K562 (cell line): ENCODE results near the gene IQUB. TPM values are rescaled to one million over a fixed set of nuclear protein-coding genes. Genes with fewer than 3 reads are reported as not detected.

Experiments
- ATAC-seq: fragments of 200-7000 bp; cut with Tn5 transposase; 3 replicates; pipeline ENCODE4 v1.9.1; 2020; ENCODE audit warnings: moderate library complexity
- BruUV-seq: library from RNA; stranded (reverse); fragments of 400-500 nt; replicated peaks from 2 replicates; lab custom pipeline; 2021; lab: Mats Ljungman, UMichigan
- CTCF ChIA-PET: fragments of 300-600 bp; formaldehyde crosslinking; extraction: SDS; loops from one replicate; lab custom pipeline; 2021; ENCODE audit warnings: low intra/inter-chr PET ratio; lab: Yijun Ruan, JAX
- POLR2A ChIA-PET: fragments of 300-600, 350-650 bp; sonication (Branson Sonifier 250); formaldehyde crosslinking; extraction: SDS; loops from one replicate; lab custom pipeline; 2021; ENCODE audit warnings: antibody characterized with exemption, inconsistent platforms; lab: Yijun Ruan, JAX
- DNase-seq, 4 experiments: peaks; one replicate each; pipeline versions ENCODE4 v3.0.0 to v3.0.0-alpha.2; 2011 to 2018; ENCODE audit warnings: low spot score in 3 of 4, mixed read lengths in 3 of 4; ENCODE audit errors: extremely low read depth in 1 of 4
- FAIRE-seq: peaks from 2 replicates; lab custom pipeline; 2011; peaks lifted over from hg19 to GRCh38; lab: Jason Lieb, UNC
- H2AFZ ChIP-seq: 2 replicates; pipeline ENCODE4 v1.6.0; 2011; ENCODE audit warnings: low read depth, low read length, control low read depth, inconsistent platforms
- H3K27ac ChIP-seq: fragments of 200-600 bp; 3 replicates; pipeline ENCODE4 v1.8.0; 2011; ENCODE audit warnings: low read depth, mild to moderate bottlenecking, control low read depth, inconsistent platforms, low read length, moderate library complexity, mixed read lengths; ENCODE audit errors: extremely low read depth
- H3K27me3 ChIP-seq, 2 experiments: fragments of 300-600 bp in 1 of 2; 2 replicates in 1 of 2; 3 replicates in 1 of 2; pipeline versions ENCODE4 v1.6.0 to v1.8.0; 2011; ENCODE audit warnings: inconsistent platforms in 2 of 2, low read length in 2 of 2, mild to moderate bottlenecking in 1 of 2, mixed read lengths in 1 of 2, moderate library complexity in 1 of 2; ENCODE audit not compliant: control insufficient read depth in 2 of 2, insufficient read depth in 2 of 2
- H3K36me3 ChIP-seq: fragments of 300-600 bp; 3 replicates; pipeline ENCODE4 v1.8.0; 2011; ENCODE audit warnings: mild to moderate bottlenecking, low read length, inconsistent platforms; ENCODE audit not compliant: control insufficient read depth, insufficient read depth
- H3K4me1 ChIP-seq, 2 experiments: fragments of 200-600 bp in 1 of 2; replicated peaks in 1 of 2; 2 replicates in 1 of 2; 3 replicates in 1 of 2; pipeline versions ENCODE4 v1.5.1 to v1.8.0; 2011; ENCODE audit warnings: inconsistent platforms in 2 of 2, low read length in 2 of 2, mild to moderate bottlenecking in 1 of 2, mixed read lengths in 1 of 2, moderate library complexity in 1 of 2; ENCODE audit not compliant: control insufficient read depth in 2 of 2, insufficient read depth in 2 of 2
- H3K4me2 ChIP-seq: 2 replicates; pipeline ENCODE4 v1.6.1; 2011; ENCODE audit warnings: low read length, control low read depth, inconsistent platforms, mixed read lengths; ENCODE audit not compliant: insufficient read depth
- H3K4me3 ChIP-seq: fragments of 200-600 bp; sonication (generic), shearing (Covaris generic); 2 replicates; pipeline ENCODE4 v1.5.1; 2016; ENCODE audit warnings: control low read depth, inconsistent platforms
- H3K79me2 ChIP-seq: fragments of 200-600 bp; 3 replicates; pipeline ENCODE4 v1.8.0; 2011; ENCODE audit warnings: low read length, inconsistent platforms; ENCODE audit not compliant: control insufficient read depth, insufficient read depth
- H3K9ac ChIP-seq, 2 experiments: 2 replicates each; pipeline versions ENCODE4 v1.6.0 to v1.6.1; 2011; ENCODE audit warnings: low read depth in 2 of 2, low read length in 2 of 2, control low read depth in 1 of 2, inconsistent platforms in 1 of 2, mild to moderate bottlenecking in 1 of 2, mixed read lengths in 1 of 2; ENCODE audit not compliant: insufficient read depth in 1 of 2
- H3K9me1 ChIP-seq: one replicate; pipeline ENCODE4 v1.6.0; 2011; ENCODE audit warnings: inconsistent platforms, mild to moderate bottlenecking, low read length, moderate library complexity; ENCODE audit not compliant: control insufficient read depth, insufficient read depth
- H3K9me3 ChIP-seq: replicated peaks from 2 replicates; pipeline ENCODE4 v1.5.1; 2011; ENCODE audit warnings: low read depth, low read length, inconsistent platforms; ENCODE audit not compliant: control insufficient read depth, insufficient read depth
- H4K20me1 ChIP-seq: replicated peaks from 2 replicates; pipeline ENCODE4 v1.6.1; 2011; ENCODE audit warnings: low read length, inconsistent platforms, mixed read lengths; ENCODE audit not compliant: control insufficient read depth, insufficient read depth
- ADNP ChIP-seq: fragments of 200-800 bp; sonication (Bioruptor generic); IDR thresholded peaks from 2 replicates; pipeline ENCODE4 v1.6.1; 2016; ENCODE audit warnings: missing genetic modification characterization, missing compliant biosample characterization
- CREB5 ChIP-seq: fragments of 250-450 bp; sonication (Bioruptor Pico); IDR thresholded peaks from 2 replicates; pipeline ENCODE4 v1.5.0; 2020; ENCODE audit warnings: mild to moderate bottlenecking
- FOXA3 ChIP-seq, 2 experiments: fragments of 450-650 bp in 1 of 2; sonication (generic) in 1 of 2; formaldehyde crosslinking; IDR thresholded peaks in 1 of 2; conservative IDR thresholded peaks in 1 of 2; 2 replicates each; pipeline versions ENCODE4 v1.4.0 to v1.8.0; 2020 to 2022; ENCODE audit warnings: mild to moderate bottlenecking in 2 of 2, missing genetic modification reagents in 1 of 2
- MTA1 ChIP-seq: fragments of 450-650 bp; IDR thresholded peaks from 2 replicates; pipeline ENCODE4 v1.6.1; 2017; ENCODE audit warnings: borderline replicate concordance
- ZNF175 ChIP-seq: fragments of 200-800 bp; sonication (Bioruptor generic); IDR thresholded peaks from 2 replicates; pipeline ENCODE4 v1.6.1; 2016; ENCODE audit warnings: low read depth, mild to moderate bottlenecking, missing genetic modification characterization, missing compliant biosample characterization
- ZNF77 ChIP-seq: fragments of 250-450 bp; sonication (Bioruptor Pico); IDR thresholded peaks from 2 replicates; pipeline ENCODE4 v1.5.0; 2020
- WGBS: fragments of 100-300 bp; shearing (Covaris generic); methylation state at CpG from one replicate; pipeline ENCODE4 v1.1.6; 2016; ENCODE audit warnings: low coverage, mixed read lengths; ENCODE audit not compliant: insufficient coverage; ENCODE audit errors: missing lambda C conversion rate; 5-methylcytosine and 5-hydroxymethylcytosine counted together
- in situ Hi-C: fragments of 300-500 bp; cut with MboI; formaldehyde crosslinking; loops from 4 replicates; pipeline ENCODE4 v1.15.0; 2018; ENCODE audit warnings: inconsistent platforms, mixed read lengths
- intact Hi-C: fragments of 100-400 bp; cut with micrococcal nuclease; formaldehyde crosslinking; loops from 2 replicates; pipeline ENCODE4 v1.14.2; 2022
- polyA plus RNA-seq, 8 experiments: library from polyadenylated mRNA; depleted of rRNA in 4 of 8; stranded (reverse) in 5 of 8; unstranded in 3 of 8; fragments of >200 nt; fragmentation: Nextera tagmentation in 2 of 8; fragmentation: Illumina TruSeq in 1 of 8; extraction: Ambion mirVana in 2 of 8; extraction: Trizol in 1 of 8; gene quantifications; 2 replicates each; pipeline versions ENCODE4 v1.2.1 to v1.2.3, GENCODE V29; 2011 to 2014; ENCODE audit warnings: inconsistent platforms in 1 of 8, missing spikeins in 1 of 8
- total RNA-seq, 7 experiments: library from RNA; depleted of rRNA in 6 of 7; stranded (reverse); fragments of >200 nt in 6 of 7; fragmentation: Illumina TruSeq in 2 of 7; extraction: Trizol in 2 of 7; gene quantifications; 2 replicates each; pipeline versions ENCODE4 v1.2.1 to v1.2.3, GENCODE V29; 2011 to 2021; ENCODE audit warnings: low replicate concordance in 1 of 7
- TF ChIP-seq, protein P1 (sequence below): sonication (generic); formaldehyde crosslinking; IDR thresholded peaks from 2 replicates; pipeline ENCODE4 v1.8.0; 2022; ENCODE audit warnings: mild to moderate bottlenecking, missing genetic modification reagents
- TF ChIP-seq, protein P2 (sequence below), 2 experiments: fragments of 450-650 bp in 1 of 2; sonication (generic) in 1 of 2; formaldehyde crosslinking in 1 of 2; IDR thresholded peaks; 2 replicates each; pipeline versions ENCODE4 v1.7.1 to v1.9.0; 2016 to 2022; ENCODE audit warnings: inconsistent platforms in 1 of 2, mild to moderate bottlenecking in 1 of 2, missing genetic modification reagents in 1 of 2

IQUB gene
- total and polyA plus RNA-seq, 9 of the 15 experiments (the other 6 are each of a cell fraction or from before 2014, with no cell fraction given) = 0.62 to 2.6 (median 1.4) TPM

GRCh38 chr7:123535517-123535916 lies 1.1 kb upstream of the IQUB start:
- Histone ChIP-seq H3K9ac (peak overlapping the region; percentile 7 to 49; a peak in 1 of 4 replicates), H3K4me3 (peak overlapping the region; percentile 69), H3K27me3 (no peaks in the 10 kb centered on the region), H3K4me2 (peak overlapping the region; percentile 73), H3K9me3 (no peaks in the 10 kb centered on the region), H3K79me2 (peaks cover 10% of the 10 kb centered on the region; the same call in 2 of the 3 replicates), H3K36me3 (peaks cover 14% of the 10 kb centered on the region), H3K4me1 (peaks cover 4 to 19% of the 10 kb centered on the region in 2 experiments), H3K27ac (peak overlapping the region; percentile 67; the same call in 2 of the 3 replicates), H4K20me1 (no peaks in the 10 kb centered on the region), H3K9me1 (no peaks in the 10 kb centered on the region), H2AFZ (peak overlapping the region; percentile 82)
- peak in 1 of 4 experiments; percentile 55 for DNase-seq
- ChIA-PET CTCF (interaction anchor here (0.7 to 4.4 kb wide), 2 partner anchors 41 to 117 kb away, joined by 3 to 45 read pairs; no protein-coding TSS in a partner anchor), POLR2A (interaction anchor here (1.0 to 2.3 kb wide), 3 partner anchors 17 to 22 kb away, joined by 3 to 13 read pairs (median 6); partner anchors contain the start of gene NDUFA5)
- no peak for FAIRE-seq
- in situ Hi-C loops = loop anchor here (5.0 kb wide), 1 partner anchor 43 kb away; no protein-coding TSS in a partner anchor
- no peak for ATAC-seq
- WGBS = 29% methylated on average over 12 of the region's 12 CpGs
- BruUV-seq = no TSS peak
- intact Hi-C loops = loop anchor here (2.0 to 5.0 kb wide), 3 partner anchors 21 to 213 kb away; partner anchors contain the start of genes NDUFA5 and WASL
- peak; percentile 53; the same call in 1 of the 2 replicates for TF ChIP-seq ZNF175 (CRISPR knock-in tag)
- no peak for TF ChIP-seq ZNF77 (CRISPR knock-in tag)
- TF ChIP-seq CREB5 (CRISPR knock-in tag) = no peak
- TF ChIP-seq, protein P1, sequence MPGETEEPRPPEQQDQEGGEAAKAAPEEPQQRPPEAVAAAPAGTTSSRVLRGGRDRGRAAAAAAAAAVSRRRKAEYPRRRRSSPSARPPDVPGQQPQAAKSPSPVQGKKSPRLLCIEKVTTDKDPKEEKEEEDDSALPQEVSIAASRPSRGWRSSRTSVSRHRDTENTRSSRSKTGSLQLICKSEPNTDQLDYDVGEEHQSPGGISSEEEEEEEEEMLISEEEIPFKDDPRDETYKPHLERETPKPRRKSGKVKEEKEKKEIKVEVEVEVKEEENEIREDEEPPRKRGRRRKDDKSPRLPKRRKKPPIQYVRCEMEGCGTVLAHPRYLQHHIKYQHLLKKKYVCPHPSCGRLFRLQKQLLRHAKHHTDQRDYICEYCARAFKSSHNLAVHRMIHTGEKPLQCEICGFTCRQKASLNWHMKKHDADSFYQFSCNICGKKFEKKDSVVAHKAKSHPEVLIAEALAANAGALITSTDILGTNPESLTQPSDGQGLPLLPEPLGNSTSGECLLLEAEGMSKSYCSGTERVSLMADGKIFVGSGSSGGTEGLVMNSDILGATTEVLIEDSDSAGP (CRISPR knock-in tag) = no peak
- TF ChIP-seq, protein P2, sequence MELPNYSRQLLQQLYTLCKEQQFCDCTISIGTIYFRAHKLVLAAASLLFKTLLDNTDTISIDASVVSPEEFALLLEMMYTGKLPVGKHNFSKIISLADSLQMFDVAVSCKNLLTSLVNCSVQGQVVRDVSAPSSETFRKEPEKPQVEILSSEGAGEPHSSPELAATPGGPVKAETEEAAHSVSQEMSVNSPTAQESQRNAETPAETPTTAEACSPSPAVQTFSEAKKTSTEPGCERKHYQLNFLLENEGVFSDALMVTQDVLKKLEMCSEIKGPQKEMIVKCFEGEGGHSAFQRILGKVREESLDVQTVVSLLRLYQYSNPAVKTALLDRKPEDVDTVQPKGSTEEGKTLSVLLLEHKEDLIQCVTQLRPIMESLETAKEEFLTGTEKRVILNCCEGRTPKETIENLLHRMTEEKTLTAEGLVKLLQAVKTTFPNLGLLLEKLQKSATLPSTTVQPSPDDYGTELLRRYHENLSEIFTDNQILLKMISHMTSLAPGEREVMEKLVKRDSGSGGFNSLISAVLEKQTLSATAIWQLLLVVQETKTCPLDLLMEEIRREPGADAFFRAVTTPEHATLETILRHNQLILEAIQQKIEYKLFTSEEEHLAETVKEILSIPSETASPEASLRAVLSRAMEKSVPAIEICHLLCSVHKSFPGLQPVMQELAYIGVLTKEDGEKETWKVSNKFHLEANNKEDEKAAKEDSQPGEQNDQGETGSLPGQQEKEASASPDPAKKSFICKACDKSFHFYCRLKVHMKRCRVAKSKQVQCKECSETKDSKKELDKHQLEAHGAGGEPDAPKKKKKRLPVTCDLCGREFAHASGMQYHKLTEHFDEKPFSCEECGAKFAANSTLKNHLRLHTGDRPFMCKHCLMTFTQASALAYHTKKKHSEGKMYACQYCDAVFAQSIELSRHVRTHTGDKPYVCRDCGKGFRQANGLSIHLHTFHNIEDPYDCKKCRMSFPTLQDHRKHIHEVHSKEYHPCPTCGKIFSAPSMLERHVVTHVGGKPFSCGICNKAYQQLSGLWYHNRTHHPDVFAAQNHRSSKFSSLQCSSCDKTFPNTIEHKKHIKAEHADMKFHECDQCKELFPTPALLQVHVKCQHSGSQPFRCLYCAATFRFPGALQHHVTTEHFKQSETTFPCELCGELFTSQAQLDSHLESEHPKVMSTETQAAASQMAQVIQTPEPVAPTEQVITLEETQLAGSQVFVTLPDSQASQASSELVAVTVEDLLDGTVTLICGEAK (IDR thresholded peaks at IDR 0.05) = no peak
- TF ChIP-seq, protein P2 (CRISPR knock-in tag; IDR thresholded peaks at IDR 0.05) = no peak
- TF ChIP-seq MTA1 = no peak
- TF ChIP-seq FOXA3 (CRISPR knock-in tag; conservative IDR thresholded peaks at IDR 0.05 in 1 of 2, IDR thresholded peaks at IDR 0.05 in 1 of 2) = no peak
- TF ChIP-seq ADNP = 0 out of 2 replicates have a peak, but pooled peaks have one; percentile 59
